Measurements from ENCODE around the gene TRHDE.
A peak's percentile ranks its signal among the peaks of the same experiment; 100 is the strongest.

The TRHDE gene

DNA sequence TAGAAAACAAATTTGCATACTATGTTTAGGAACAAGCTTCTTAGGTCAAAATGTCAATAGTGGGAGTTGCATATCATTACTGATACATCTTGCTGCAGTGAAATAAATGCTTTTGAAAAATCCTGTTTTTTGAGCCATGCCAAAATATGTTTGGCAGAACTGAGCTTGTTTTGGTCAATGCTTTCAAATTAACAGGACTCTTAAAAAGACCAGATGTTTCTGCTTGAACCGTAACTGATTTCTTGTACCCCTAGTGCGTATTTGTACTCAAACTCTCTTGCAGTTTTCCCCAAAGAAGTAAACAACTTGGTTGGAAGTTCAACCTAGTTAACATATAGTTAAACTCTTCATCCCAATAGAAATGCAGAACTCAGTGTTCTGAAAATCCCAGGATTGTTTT, 3.4 kb downstream of the TRHDE start:
- no peak for DNase-seq

DNA sequence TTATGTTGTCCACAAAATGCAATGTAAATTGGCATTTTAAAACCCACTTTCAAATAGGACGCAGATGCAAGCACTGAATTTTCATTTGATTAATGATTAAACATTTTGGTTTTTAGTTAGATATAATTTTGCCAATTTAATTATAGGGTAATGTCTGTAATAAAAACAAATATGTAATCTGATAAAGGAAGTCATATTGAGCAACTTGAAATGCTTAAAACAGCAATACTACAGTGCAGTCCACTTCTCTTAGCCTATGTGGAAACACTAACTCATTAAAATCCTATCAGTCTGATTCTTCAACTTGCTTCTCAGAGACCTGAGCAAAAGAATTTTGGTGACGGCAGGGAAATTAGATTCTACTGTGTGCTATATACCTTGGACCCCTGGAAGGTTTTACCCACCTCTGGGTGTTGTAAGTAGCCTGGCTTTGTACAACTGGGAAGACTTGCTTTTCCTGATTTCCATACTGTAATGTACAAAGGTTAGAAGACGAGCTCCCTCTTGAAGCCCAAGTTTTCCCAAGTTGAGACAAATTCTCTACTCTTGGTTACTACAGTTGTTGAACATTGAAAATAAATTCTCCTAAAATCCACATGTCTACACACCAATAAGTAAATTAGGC, 4.1 kb downstream of the TRHDE start:
- no peak for DNase-seq

DNA sequence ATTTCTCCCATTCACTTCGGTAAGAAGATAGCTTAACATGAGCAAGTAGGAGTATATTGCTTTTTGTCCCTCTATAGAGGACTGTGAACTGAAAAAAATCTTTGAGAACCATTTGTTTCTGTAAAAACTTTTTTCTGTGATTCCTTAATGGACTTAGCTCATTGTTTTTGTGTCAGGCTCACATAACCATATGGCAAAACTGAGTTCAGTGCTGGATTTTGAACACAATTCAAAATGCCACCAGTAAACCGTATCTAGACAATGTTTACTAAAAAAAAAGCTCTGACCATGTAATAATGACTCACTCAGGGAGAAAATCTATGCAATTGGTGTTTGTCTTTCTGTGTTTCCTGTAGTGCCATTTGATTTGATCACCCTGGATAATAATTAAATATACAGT, 5.2 kb downstream of the TRHDE start:
- no peak for DNase-seq

DNA sequence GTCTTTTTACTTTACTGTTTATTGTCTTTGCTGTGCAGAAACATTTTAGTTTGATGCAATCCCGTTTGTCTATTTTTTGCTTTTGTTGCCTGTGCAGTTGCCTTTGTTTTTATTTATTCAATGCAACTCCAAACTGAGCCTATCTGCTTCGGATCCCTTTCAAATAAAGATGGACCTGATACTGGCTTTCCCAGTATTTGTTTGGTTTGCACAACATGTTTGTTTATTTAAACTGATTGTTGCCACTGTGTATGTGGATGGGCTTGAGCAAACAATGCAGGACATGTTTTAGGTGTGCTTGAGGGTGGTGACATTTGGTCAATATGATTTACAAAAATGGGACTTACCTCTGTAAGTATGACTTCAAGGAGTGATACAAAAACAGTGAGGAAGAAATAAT, 6.7 kb downstream of the TRHDE start:
- DNase-seq, result no peak

DNA sequence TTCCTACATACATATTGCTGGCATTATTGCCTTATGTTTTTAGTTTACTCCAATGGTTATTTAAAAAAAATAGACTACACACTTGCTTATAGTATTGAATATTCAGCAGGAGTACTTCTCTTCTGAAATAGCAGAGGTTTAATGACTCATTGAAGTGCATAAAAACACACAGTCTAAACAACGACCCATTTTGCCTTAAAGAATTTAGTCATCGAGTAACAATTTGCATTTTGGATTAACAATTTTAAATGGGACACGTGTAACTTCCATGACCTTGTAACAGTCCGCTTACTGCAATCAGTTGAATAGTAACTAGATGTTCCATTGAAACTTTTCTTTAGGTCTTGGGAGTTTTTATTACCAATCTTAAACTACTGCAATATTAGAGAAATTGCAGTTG, 9.0 kb downstream of the TRHDE start:
- no peak for DNase-seq

DNA sequence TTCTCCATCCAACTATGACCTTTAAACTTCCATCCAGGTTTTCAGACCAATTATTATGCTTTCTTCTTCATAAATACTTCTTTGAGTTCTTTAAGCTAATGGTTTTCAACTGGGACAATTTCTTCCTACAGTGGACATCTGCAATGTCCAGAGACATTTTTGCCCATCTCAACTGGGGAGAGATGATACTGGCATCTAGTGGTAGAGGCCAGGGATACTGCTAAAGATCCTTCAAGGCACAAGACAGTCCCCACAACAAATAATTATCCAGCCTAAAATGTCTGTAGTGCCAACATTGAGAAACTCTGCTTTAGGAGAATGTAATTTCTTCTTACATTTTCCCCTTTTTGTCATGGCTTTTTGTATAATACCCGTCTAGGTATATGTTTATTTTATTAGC, 10.6 kb downstream of the TRHDE start:
- peak; percentile 64 for DNase-seq

DNA sequence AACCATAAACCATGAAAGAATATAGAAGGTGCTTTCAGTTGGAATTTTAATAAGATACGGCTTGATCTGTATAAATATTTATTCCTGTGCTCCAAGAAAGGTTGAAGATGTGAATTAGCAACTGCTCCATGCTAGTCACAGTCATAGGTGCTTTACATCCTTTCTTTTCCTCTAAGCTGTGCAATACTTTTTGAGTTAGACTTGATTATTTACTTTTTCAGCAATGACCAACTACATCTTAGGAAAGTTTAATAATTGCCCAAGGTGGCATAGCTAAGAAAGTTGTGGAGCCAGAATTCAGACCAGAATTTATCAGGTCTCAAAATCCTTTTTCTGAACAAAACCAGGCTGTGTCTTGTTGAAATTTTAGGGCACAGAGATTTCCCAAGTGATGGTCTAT, 13.7 kb downstream of the TRHDE start:
- no peak for DNase-seq

DNA sequence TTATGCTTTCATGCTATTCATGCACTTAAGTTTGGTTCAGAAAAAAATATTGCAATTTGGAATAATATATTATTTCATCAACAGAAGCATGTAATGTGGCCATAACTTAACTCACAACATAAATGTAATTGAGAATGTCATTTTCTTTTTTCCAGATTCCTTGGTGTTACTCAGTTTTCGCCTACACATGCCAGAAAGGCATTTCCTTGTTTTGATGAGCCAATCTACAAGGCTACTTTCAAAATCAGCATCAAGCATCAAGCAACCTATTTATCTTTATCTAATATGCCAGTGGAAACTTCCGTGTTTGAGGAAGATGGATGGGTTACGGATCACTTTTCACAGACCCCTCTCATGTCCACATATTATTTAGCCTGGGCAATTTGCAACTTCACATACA, 14.4 kb downstream of the TRHDE start:
- DNase-seq, result no peak

DNA sequence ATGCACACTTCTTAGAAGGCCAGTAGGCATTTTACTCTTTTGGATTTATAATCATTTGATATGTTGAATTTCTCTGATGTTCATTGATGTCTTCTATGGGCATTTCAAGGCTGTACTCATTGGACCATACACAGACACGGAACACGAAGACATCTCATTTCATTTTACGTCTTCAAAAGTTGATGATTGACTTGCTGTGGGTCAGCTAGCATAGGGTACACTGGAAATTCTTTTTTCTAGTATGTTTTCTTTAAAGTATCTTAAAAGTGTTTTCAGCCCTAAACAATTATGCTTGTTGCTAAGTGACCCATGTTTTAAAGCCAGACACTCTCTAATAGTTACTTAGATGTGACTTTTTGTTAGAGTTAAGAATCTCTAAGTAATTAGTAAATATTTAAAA, 16.3 kb downstream of the TRHDE start:
- no peak for DNase-seq

DNA sequence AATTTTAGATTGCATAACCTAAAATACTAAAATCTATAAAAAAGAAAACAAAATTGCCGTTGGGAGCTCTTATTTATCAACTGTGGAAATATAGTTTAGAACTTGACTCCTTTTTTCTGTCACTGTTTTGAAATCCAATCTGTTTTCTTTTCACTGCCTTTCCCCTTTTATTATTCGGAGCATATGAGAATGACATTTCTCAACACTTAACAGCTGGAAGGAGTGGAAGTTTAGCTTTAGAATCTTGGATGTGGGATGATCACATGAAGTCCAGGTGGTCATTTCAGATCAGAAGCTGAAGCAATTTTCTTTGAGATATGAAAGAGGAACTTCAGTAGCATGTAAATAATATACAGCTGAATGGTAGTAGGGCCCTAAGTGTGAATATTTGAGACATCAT, 16.7 kb downstream of the TRHDE start:
- peak; percentile 53 for DNase-seq

DNA sequence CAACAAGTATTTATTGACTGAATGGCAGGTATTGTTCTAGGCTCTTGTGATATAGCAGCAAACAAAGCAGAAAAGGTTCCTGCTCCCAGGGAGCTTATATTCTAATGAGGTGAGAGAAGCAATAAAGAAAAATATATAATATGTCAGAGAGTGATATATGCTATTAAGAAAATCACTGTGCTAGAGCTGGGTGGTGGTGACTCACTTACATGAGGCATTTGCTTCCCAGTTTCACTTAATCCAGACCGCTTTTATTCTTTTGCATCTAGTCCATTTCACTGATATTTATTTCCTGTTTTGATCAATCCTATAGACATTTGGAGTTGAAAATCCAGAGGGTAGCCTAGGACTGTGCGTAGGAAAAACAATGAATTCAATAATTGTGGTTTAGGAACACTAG, 17.5 kb downstream of the TRHDE start:
- no peak for DNase-seq

DNA sequence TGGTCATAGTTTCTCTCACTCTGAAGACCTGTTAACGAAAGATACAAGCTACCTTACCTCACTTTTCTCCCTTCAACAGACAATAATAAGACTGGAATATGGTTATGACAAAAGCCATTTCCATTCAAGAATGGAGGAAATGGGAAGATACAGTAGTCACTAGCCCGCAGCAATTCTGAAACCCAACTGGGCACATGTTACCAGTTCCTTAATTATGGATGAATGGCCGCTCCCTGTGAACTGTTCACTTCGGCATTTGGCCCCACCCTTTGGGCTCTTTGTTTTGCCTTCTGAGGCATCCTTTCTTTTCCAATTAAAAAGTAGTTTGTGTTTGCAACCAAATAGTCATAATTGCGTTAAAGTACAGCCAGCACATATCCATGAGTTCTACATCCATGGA, 19.0 kb downstream of the TRHDE start:
- DNase-seq, result no peak

DNA sequence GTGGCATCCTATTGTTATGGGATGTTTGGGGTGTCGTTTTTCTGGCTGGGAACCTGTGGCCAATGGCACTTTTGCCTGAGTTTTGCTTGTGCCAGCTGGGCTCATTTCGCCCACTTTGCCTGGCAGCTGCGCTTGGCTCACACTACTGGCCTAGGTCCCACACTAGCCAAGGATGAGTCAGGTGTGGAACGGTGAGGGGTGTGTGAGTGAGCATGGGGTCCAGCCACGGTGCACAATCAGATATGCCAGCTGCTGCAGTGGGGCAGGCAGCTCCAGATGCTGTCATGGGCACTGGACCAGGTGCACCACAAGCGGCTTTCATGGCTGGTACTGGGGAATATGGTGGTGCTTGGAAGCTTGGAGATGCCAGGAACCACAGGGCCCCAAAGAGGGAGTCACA, 21.5 kb downstream of the TRHDE start:
- DNase-seq, result no peak

DNA sequence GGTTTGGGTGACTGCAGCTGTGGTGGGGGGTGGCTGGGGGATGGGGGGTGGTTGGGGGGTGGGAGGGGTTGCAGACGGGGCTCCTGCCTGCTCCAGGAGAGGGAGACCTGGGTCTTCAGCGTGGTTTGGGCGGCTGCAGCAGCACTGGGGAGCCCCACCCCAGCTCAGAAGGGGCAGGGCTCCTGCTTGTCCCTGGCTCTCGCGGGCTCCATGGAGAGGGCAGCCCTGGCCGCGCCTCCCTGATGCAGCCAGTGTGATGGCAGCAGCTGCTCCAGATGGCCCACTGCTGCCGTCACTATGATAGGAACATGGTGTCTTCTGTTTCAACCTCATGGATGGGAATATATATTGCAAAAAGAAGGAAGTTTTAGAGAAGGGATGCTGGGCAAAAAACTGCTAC, 22.9 kb downstream of the TRHDE start:
- no peak for DNase-seq

DNA sequence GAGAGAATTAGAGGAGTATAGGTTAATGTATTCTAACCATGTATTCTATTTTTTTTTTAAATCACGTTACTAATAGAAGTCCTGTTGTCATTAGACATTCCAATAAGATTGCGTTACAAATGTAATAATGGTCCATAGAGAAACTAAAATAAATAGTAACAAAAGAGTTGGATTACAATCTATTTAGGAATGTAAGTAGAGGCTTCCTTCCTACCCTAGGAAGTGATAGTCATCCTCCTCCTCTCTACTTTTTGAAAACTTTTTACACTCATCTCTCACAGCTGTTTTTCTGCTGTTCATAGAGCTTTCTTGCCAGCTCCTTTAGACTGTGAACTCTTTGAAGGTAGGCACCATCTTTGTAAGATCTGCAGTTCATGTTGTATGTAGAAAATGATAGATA, 23.6 kb downstream of the TRHDE start:
- DNase-seq, result no peak

DNA sequence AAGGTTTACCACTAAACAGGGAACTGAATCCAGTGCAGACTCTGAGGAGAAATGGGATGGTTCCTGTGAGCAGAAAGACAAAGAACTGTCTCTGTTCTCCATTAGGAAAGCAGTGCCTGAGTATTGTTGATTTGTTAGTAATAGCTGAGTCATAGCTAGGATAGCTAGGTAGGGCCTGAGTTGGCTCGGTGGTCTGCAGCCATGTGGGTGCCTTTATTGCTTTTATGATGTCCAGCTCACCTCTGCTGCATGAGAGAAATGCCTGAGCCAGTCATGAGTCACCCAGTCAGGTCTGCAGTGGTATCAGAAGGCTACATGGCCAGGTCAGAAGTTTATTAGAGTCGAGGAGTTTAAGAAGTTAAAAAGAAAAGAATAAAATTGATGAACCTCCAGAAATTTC, 24.2 kb downstream of the TRHDE start:
- no peak for DNase-seq

DNA sequence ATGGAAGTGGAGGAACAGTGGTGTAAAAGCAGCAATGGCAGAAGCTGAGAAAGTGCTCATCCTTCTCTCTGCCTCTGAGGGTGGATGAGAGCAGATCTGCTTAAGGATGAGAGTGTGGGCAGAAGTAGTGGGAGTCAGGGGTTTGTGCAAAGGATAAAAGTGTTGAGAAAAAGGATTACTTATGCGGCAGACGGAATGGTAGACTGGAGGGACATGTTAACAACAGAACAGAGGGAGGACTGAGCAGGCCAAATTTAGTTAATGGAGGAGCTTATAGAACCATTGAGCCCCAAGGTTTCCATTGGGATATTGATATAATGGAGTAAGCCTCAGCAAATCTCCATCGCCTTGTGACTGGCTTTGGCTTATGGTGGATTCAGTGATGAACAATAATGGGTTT, 25.5 kb downstream of the TRHDE start:
- DNase-seq, result no peak

DNA sequence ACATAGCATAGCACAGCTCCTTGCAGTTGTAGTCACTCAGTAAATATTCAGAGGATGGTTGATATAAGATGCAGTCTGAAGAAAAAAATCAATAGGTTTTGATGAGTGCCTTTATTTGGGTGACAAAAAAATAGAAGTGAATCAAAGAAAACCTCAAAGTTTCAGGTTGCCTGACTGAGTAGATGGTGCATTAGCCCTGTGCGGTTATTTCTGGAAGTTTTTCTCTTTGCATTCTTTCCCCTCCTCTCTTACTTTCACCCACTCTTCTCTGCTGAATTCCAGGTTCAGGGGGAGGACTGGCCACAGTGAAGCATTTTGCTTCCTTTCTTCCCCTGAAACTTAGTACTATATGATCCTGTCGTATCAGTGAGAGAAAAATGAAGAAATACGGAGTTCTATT, 28.6 kb downstream of the TRHDE start:
- no peak for DNase-seq

DNA sequence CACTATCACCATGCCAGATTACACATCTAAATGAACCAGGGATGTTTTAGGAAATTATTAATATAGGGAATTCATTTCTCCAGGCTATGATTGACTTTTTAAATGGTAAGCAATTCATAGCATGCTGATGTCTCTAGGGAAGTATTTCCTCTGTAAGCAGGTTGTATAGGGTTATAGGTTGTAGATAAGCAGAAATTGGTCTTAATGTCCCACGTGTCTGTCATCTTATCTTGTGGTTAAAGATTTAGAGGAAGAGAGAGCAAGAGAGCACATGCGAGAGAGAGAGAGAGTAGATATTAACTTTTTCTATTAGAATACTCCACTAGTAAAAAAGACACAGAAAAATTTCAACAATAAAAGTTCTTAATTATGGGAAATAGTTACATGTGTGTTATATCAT, 32.6 kb downstream of the TRHDE start:
- DNase-seq, result peak; percentile 83

DNA sequence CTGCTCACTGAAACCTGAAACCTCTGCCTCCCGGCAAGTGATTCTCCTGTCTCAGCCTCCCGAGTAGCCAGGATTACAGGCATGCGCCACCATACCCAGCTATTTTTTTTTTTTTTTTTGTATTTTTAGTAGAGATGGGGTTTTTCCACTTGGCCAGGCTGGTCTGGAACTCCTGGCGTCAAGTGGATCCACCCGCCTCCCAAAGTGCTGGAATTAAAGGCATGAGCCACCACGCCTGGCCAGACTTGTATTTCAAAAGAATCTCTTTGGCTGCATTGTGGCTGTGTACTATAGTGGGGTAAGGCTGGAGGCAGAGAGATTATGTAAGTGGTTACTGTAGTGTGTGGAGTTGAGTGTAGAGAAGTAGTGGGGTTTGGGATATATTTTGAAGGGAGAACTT, 35.1 kb downstream of the TRHDE start:
- DNase-seq, result no peak

DNA sequence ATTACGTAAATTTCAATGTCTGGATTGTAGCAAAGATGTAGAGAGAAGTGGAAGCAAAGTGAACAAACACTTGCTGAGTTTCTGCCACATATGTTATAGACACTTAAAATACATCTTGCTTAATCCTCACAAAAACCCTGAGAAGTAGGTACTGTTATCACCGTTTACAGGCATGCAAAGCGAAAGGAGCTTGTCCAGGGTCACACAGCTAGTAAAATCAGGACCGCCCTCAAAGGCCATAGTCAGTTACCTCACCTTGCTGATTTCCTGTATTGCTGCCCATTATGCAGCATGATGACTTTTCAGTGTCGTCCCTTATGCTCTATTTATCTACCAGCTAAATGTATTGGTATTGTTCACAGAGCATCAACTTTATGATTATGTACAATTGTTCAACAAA, 39.8 kb downstream of the TRHDE start:
- no peak for DNase-seq

DNA sequence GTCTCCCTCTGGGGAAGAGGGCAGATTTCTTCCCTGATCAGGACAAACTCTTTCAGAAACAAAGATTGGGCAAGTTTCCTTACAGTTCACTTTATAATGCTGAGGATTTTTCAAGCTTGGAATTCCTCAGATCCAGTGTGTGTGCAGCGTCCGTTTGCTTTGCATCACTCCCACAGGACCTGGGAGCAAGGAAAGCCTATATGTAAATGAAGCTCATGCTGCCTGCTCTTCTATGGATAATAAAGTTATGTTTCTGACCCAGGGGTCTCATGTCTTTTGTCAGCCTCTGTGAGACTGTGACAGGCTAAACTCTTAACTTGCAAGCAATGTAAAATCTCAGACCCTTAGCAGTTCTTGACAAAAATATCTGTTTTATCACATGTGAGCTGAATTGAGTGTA, 41.6 kb downstream of the TRHDE start:
- DNase-seq, result no peak

DNA sequence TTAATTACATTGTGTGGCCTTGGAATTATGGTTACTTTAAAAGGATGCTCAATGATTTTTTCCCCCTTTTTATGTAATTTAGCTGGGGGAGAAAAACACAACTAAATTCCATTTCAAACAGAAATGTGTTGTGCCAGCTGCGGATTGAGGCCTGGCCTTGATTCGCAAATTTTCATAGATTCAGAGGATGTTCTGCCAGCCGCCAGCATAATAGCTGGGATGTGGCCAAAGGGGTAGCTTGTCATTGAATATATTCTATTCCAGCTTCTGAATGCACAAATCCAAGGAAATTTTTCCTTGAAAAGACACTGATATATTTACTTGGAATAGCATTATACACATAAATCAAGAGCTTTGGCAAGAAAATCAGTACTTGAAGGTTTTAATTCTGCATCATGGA, 43.7 kb downstream of the TRHDE start:
- no peak for DNase-seq

DNA sequence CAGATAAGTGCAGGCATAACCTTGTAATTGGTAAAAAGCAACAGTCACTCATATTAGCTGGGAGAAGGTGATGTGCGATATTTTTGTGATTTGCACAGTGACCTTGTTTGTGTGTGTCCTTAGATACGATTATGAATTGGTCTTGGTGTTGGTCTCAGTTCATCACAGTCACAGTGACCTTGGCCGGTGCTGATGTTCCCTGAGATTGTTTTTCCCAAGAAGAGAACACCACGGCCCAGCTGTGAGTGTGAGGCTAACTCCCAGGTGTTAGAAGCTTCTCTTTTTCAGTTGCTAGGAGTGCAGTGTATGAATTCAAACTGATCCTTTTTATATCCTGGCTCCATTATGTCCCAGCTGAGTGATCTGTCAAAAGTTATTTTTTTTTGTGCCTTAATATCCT, 46.2 kb downstream of the TRHDE start:
- no peak for DNase-seq

DNA sequence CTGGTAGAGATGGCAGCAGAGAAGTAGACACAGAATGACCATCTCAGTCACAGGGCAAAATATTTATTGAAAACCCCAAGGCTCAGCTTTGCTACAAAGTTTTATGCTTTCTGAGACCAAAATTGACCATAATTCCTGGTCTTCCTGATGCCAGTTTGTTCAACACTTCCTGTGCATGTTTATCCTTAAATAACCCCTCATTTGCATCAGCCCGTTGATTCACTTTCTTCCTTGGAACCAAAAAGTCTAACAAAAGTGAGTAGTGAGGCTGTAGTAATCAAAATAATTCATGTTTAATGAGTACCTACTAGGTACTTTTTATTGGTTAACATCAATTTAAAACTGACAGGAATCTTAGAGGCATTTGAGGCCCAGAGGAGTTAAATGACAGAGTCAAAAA, 51.7 kb downstream of the TRHDE start:
- DNase-seq, result no peak

DNA sequence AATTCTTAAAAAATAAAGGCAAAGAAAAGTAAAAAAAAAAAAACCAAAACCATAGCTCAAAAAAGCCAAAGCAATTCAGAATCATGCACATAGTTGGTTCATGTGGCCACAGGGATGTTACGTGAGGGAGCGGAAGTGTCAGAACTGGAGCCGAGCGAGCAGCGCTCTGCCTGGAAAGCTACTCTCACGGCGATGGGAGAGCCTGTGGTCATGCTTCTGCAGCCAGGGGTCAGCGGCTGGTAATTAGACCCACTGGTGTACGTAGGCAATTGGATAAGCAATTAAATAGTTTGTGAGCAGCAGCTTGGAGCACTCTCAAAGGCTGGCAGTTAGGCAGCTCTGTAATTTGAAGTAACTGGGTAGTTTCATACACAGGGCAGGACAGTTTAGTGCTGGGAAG, 58.1 kb downstream of the TRHDE start:
- no peak for DNase-seq
